Activated CD8-positive, alpha-beta memory T cell treated with anti-CD3 and anti-CD28 coated beads, Interleukin-2, amount 10 ng/mL, durations not matched to agents 7 days and 5 days (primary cell): ENCODE results near the gene MRTO4. TPM values are rescaled to one million over a fixed set of nuclear protein-coding genes. Genes with fewer than 3 reads are reported as not detected.
"Not testable (repeated sequence)": the region's sequence is repeated elsewhere in the genome, so short reads cannot be mapped to it uniquely, and the experiment has no call there.

ENCODE experiments used
- ATAC-seq: fragments of 150-1000 bp; cut with Tn5 transposase; one replicate; pipeline ENCODE4 v1.10.0; 2021; ENCODE audit warnings: moderate library complexity
- CTCF ChIA-PET: fragments of 350-600 bp; sonication (Branson Sonifier 250); formaldehyde crosslinking; loops from one replicate; lab custom pipeline; 2021; ENCODE audit warnings: antibody characterized with exemption; lab: Charles Lee
- DNase-seq: peaks from one replicate; pipeline ENCODE4 v3.0.0-alpha.2; 2020
- H3K27ac Mint-ChIP-seq: one replicate; pipeline ENCODE4 v1.8.0; 2021; ENCODE audit warnings: mild to moderate bottlenecking, mixed read lengths
- H3K27me3 Mint-ChIP-seq: one replicate; pipeline ENCODE4 v1.8.0; 2021; ENCODE audit warnings: mixed read lengths
- H3K36me3 Mint-ChIP-seq: one replicate; pipeline ENCODE4 v1.8.0; 2021; ENCODE audit warnings: mild to moderate bottlenecking, mixed read lengths
- H3K4me1 Mint-ChIP-seq: one replicate; pipeline ENCODE4 v1.8.0; 2021; ENCODE audit warnings: mixed read lengths
- H3K4me3 Mint-ChIP-seq: one replicate; pipeline ENCODE4 v1.8.0; 2021; ENCODE audit warnings: mild to moderate bottlenecking, moderate library complexity, mixed read lengths
- H3K9me3 Mint-ChIP-seq: one replicate; pipeline ENCODE4 v1.8.0; 2022; ENCODE audit warnings: low read depth, mixed read lengths
- total RNA-seq, 2 experiments: library from RNA; stranded (reverse); gene quantifications; one replicate each; pipeline ENCODE4 v1.2.3, GENCODE V29; 2021

MRTO4 gene
- total RNA-seq, 2 experiments from 2014 or later, result 36.2 to 59.3 TPM

- H3K4me3 Mint-ChIP-seq, result no peak overlapping the region
- DNase-seq (no peak), ATAC-seq (no peak)
- no peaks in the 10 kb centered on the region for H3K4me1 Mint-ChIP-seq
- H3K27ac Mint-ChIP-seq, result no peak overlapping the region
- H3K36me3 Mint-ChIP-seq, result peaks cover 31% of the 10 kb centered on the region
- no peaks in the 10 kb centered on the region for H3K27me3 Mint-ChIP-seq
- no peaks in the 10 kb centered on the region for H3K9me3 Mint-ChIP-seq
- CTCF ChIA-PET, result interaction anchor here (0.8 kb wide), 1 partner anchor 55 kb away, joined by 3 read pairs; no protein-coding TSS in a partner anchor
Observed at GRCh38 chr1:19234224-19234623, 17.4 kb upstream of the MRTO4 start.

- H3K27ac Mint-ChIP-seq, result no peak overlapping the region
- H3K9me3 Mint-ChIP-seq, result no peaks in the 10 kb centered on the region
- DNase-seq, result no peak
- no peaks in the 10 kb centered on the region for H3K27me3 Mint-ChIP-seq
- H3K36me3 Mint-ChIP-seq, result peaks cover 37% of the 10 kb centered on the region
- CTCF ChIA-PET, result interaction anchor here (0.7 to 5.0 kb wide), 10 partner anchors 11 to 355 kb away, joined by 3 to 39 read pairs (median 4); partner anchors contain the start of gene EMC1
- H3K4me3 Mint-ChIP-seq, result no peak overlapping the region
- ATAC-seq, result no peak
- no peaks in the 10 kb centered on the region for H3K4me1 Mint-ChIP-seq
Observed at GRCh38 chr1:19239876-19240275, 11.7 kb upstream of the MRTO4 start.

DNA sequence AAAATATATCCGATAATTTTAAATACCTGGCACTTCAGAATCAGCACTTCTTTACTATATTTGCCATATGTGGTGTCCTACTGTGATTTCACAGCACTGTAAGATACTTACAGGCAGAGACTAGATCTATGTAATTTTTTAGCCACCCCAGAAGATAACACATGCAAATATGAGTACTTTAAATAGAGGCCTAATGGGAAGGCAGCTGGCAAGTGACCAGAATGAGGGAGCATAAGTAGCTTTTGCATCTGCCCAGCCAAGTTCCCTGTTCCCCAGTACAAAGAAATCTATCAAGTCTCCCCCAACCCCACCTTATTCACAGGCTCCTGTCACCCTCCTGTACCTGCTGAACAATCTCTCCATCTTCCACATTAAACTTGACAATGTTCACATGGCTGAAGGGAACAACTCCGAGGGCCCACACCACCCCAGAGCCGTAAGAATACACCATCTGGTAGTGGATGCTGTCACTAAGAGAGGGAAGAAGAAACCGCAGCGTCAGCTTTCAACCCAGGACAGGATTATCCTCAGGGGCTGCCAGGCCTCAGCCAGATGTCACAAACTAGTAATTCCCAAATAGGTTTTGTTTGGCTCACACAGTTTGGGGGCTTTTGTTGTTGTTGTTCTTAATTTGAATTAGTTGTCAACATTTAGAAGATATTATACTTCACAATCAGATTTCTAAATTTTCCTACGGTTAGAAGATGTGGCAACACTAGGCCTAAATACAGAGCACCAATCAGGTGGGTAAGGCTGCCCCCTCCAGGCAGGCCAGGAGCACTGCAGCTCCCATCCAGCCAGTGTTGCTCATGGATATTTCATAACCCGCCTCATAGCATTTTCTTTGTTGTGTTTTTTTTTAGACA, 10.7 kb upstream of the MRTO4 start:
- Mint-ChIP-seq H3K4me1 (no peaks in the 10 kb centered on the region), H3K27ac (peak overlapping the region; percentile 22), H3K9me3 (no peaks in the 10 kb centered on the region), H3K36me3 (peaks cover 36% of the 10 kb centered on the region), H3K27me3 (no peaks in the 10 kb centered on the region), H3K4me3 (no peak overlapping the region)
- peak; percentile 88 for ATAC-seq
- peak; percentile 77 for DNase-seq
- CTCF ChIA-PET, result interaction anchor here (0.6 to 5.0 kb wide), 29 partner anchors 10 to 417 kb away, joined by 3 to 39 read pairs (median 3); partner anchors contain the start of genes EMC1 and MRTO4

GRCh38 chr1:19250629-19251304, 838 bp upstream of the MRTO4 start:
- Mint-ChIP-seq H3K27me3 (no peaks in the 10 kb centered on the region), H3K4me1 (peaks cover 45% of the 10 kb centered on the region), H3K36me3 (peaks cover 1% of the 10 kb centered on the region), H3K9me3 (no peaks in the 10 kb centered on the region), H3K4me3 (peak overlapping the region; percentile 99), H3K27ac (peak overlapping the region; percentile 92)
- CTCF ChIA-PET, result interaction anchor here (0.9 to 2.0 kb wide), 2 partner anchors 9 to 11 kb away, joined by 3 to 13 read pairs; no protein-coding TSS in a partner anchor
- DNase-seq, result no peak
- ATAC-seq, result no peak

- Mint-ChIP-seq H3K9me3 (no peaks in the 10 kb centered on the region), H3K27ac (no peak overlapping the region), H3K4me1 (peaks cover 52% of the 10 kb centered on the region), H3K27me3 (no peaks in the 10 kb centered on the region), H3K4me3 (no peak overlapping the region), H3K36me3 (peaks cover 9% of the 10 kb centered on the region)
- DNase-seq, result no peak
- ATAC-seq, result no peak
- CTCF ChIA-PET, result interaction anchor here (1.0 to 1.5 kb wide), 2 partner anchors 10 to 399 kb away, joined by 3 to 5 read pairs; no protein-coding TSS in a partner anchor
Observed at GRCh38 chr1:19254416-19254815, 2.8 kb downstream of the MRTO4 start.

GRCh38 chr1:19255288-19255687, 3.7 kb downstream of the MRTO4 start:
- no peak overlapping the region for H3K4me3 Mint-ChIP-seq
- H3K36me3 Mint-ChIP-seq, result peaks cover 13% of the 10 kb centered on the region
- ATAC-seq (no peak), DNase-seq (no peak)
- H3K27ac Mint-ChIP-seq, result no peak overlapping the region
- CTCF ChIA-PET, result interaction anchor here (0.8 to 1.0 kb wide), 3 partner anchors 11 to 396 kb away, joined by 5 read pairs; no protein-coding TSS in a partner anchor
- H3K4me1 Mint-ChIP-seq, result peaks cover 44% of the 10 kb centered on the region
- no peaks in the 10 kb centered on the region for H3K27me3 Mint-ChIP-seq
- no peaks in the 10 kb centered on the region for H3K9me3 Mint-ChIP-seq

GRCh38 chr1:19256301-19256700, 4.7 kb downstream of the MRTO4 start:
- H3K27me3 Mint-ChIP-seq, H3K4me3 Mint-ChIP-seq, H3K9me3 Mint-ChIP-seq, DNase-seq, ATAC-seq, H3K27ac Mint-ChIP-seq: not testable (repeated sequence)
- Mint-ChIP-seq H3K4me1 (peaks cover 36% of the 10 kb centered on the region), H3K36me3 (peaks cover 14% of the 10 kb centered on the region)
- CTCF ChIA-PET, result interaction anchor here (0.8 kb wide), 1 partner anchor 11 kb away, joined by 3 read pairs; no protein-coding TSS in a partner anchor

DNA sequence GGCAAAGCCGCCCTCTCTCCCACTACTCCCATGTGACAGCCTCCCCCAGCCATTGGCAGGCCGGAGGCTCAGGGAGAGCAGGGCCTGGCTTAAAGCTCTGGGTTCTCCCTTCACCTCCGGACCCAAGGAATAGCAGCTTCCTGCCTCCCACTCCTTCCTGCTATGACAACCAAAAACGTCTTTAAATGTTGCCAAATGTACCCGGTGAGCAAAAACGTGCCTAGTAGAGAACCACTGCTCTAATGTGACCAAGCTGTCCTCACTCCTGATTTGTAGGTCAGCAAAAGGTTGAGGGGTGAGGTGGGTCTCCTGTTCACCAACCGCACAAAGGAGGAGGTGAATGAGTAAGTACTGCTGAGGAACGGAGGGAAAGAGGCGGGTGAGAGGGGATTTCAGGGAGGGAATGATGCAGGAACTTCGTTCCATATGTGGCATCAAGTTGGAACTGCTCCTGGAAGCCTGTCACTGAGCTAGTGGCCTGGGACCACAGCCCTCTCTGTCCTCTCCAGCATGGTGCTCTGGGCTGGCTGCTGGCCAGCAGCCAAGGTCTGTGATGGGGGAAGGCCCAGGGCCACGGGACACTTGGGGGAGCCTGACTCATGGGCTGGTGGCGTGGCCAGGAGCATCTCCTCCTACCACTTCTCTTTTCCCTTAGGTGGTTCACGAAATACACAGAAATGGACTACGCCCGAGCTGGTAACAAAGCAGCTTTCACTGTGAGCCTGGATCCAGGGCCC, 5.7 kb downstream of the MRTO4 start:
- ATAC-seq (no peak), DNase-seq (no peak)
- no peaks in the 10 kb centered on the region for H3K9me3 Mint-ChIP-seq
- H3K27ac Mint-ChIP-seq, result peak overlapping the region; percentile 44
- no peak overlapping the region for H3K4me3 Mint-ChIP-seq
- peaks cover 33% of the 10 kb centered on the region for H3K4me1 Mint-ChIP-seq
- CTCF ChIA-PET, result no interaction called here
- H3K27me3 Mint-ChIP-seq, result no peaks in the 10 kb centered on the region
- peaks cover 14% of the 10 kb centered on the region for H3K36me3 Mint-ChIP-seq

GRCh38 chr1:19258353-19258752, 6.7 kb downstream of the MRTO4 start:
- Mint-ChIP-seq H3K27me3 (no peaks in the 10 kb centered on the region), H3K4me3 (no peak overlapping the region), H3K36me3 (peaks cover 14% of the 10 kb centered on the region), H3K9me3 (no peaks in the 10 kb centered on the region), H3K4me1 (peaks cover 26% of the 10 kb centered on the region), H3K27ac (no peak overlapping the region)
- CTCF ChIA-PET, result no interaction called here
- DNase-seq (no peak), ATAC-seq (no peak)

- ATAC-seq (no peak), DNase-seq (no peak)
- CTCF ChIA-PET, result interaction anchor here (0.7 to 1.0 kb wide), 2 partner anchors 19 to 184 kb away, joined by 3 read pairs; no protein-coding TSS in a partner anchor
- H3K36me3 Mint-ChIP-seq, result peaks cover 13% of the 10 kb centered on the region
- H3K4me3 Mint-ChIP-seq, result no peak overlapping the region
- H3K27ac Mint-ChIP-seq, result no peak overlapping the region
- peaks cover 12% of the 10 kb centered on the region for H3K4me1 Mint-ChIP-seq
- no peaks in the 10 kb centered on the region for H3K9me3 Mint-ChIP-seq
- H3K27me3 Mint-ChIP-seq, result no peaks in the 10 kb centered on the region
Observed at GRCh38 chr1:19260211-19261138, 8.9 kb downstream of the MRTO4 start.

DNA sequence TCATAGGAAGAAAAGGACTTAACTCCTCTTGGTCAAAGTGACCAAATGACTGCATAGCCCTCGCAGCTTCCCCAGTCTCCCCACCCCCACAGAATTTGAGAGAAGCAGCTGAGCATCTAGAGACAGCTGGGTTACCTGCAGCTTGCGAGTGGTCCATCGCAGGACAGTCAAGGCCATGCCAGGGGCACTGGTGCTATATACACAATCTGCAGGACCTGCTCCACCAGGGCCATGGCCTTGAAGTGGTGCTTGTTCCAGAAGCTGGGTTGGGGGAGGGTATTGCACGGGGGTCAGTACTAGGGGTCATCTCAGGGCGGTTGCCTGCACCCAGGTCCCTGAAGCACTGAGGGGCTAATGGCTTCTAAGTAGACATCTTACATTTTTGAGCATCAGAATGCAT, 10.4 kb downstream of the MRTO4 start:
- H3K27me3 Mint-ChIP-seq, result no peaks in the 10 kb centered on the region
- no peaks in the 10 kb centered on the region for H3K9me3 Mint-ChIP-seq
- no peak overlapping the region for H3K4me3 Mint-ChIP-seq
- CTCF ChIA-PET, result no interaction called here
- H3K27ac Mint-ChIP-seq, result no peak overlapping the region
- DNase-seq, result no peak
- peaks cover 3% of the 10 kb centered on the region for H3K4me1 Mint-ChIP-seq
- ATAC-seq, result no peak
- peaks cover 11% of the 10 kb centered on the region for H3K36me3 Mint-ChIP-seq

- DNase-seq (no peak), ATAC-seq (no peak)
- no peaks in the 10 kb centered on the region for H3K9me3 Mint-ChIP-seq
- CTCF ChIA-PET, result no interaction called here
- H3K27me3 Mint-ChIP-seq, result no peaks in the 10 kb centered on the region
- H3K4me3 Mint-ChIP-seq, result no peak overlapping the region
- H3K36me3 Mint-ChIP-seq, result peaks cover 8% of the 10 kb centered on the region
- H3K27ac Mint-ChIP-seq, result no peak overlapping the region
- H3K4me1 Mint-ChIP-seq, result no peaks in the 10 kb centered on the region
Observed at GRCh38 chr1:19262744-19263143, 11.1 kb downstream of the MRTO4 start.
